SK-N-SH treated with all-trans-retinoic acid at 6 μM for 48 hours (cell line): ENCODE results near the gene ID2.

Experiments used
- ATAC-seq: fragments of 200-7000 bp; cut with Tn5 transposase; 3 replicates; pipeline ENCODE4 v1.9.1; 2020; ENCODE audit warnings: mild to moderate bottlenecking, moderate library complexity
- ARNTL ChIP-seq: fragments of 450-650 bp; formaldehyde crosslinking; IDR thresholded peaks from 2 replicates; pipeline ENCODE4 v1.5.0; 2020; ENCODE audit warnings: low read depth, mild to moderate bottlenecking, moderate library complexity, borderline replicate concordance
- BACH2 ChIP-seq: fragments of 250-450 bp; sonication (Bioruptor Pico); IDR thresholded peaks from 2 replicates; pipeline ENCODE4 v1.9.0; 2021; ENCODE audit warnings: mild to moderate bottlenecking, borderline replicate concordance
- CREB5 ChIP-seq: fragments of 250-450 bp; sonication (Bioruptor Pico); IDR thresholded peaks from 2 replicates; pipeline ENCODE4 v1.5.1; 2020; ENCODE audit warnings: low read depth, mild to moderate bottlenecking, moderate library complexity
- CSDC2 ChIP-seq: fragments of 250-450 bp; sonication (Bioruptor Pico); IDR thresholded peaks from 2 replicates; pipeline ENCODE4 v1.5.0; 2020; ENCODE audit warnings: mild to moderate bottlenecking, moderate library complexity
- CSRNP3 ChIP-seq: fragments of 250-450 bp; sonication (Bioruptor Pico); IDR thresholded peaks from 2 replicates; pipeline ENCODE4 v1.5.1; 2021; ENCODE audit warnings: mild to moderate bottlenecking, moderate library complexity
- ESRRG ChIP-seq: fragments of 250-450 bp; sonication (Bioruptor Pico); IDR thresholded peaks from 2 replicates; pipeline ENCODE4 v1.6.1; 2021; ENCODE audit warnings: mild to moderate bottlenecking
- GLIS3 ChIP-seq: fragments of 250-450 bp; sonication (Bioruptor Pico); IDR thresholded peaks from 2 replicates; pipeline ENCODE4 v1.5.0; 2020; ENCODE audit warnings: mild to moderate bottlenecking, moderate library complexity
- ISL1 ChIP-seq: fragments of 250-450 bp; sonication (Bioruptor Pico); IDR thresholded peaks from 2 replicates; pipeline ENCODE4 v2.1.2; 2022; ENCODE audit warnings: mild to moderate bottlenecking, moderate library complexity
- OSR1 ChIP-seq: fragments of 250-450 bp; sonication (Bioruptor Pico); IDR thresholded peaks from 2 replicates; pipeline ENCODE4 v1.8.0; 2022; ENCODE audit warnings: moderate library complexity, mild to moderate bottlenecking, inconsistent platforms
- PATZ1 ChIP-seq: fragments of 250-450 bp; sonication (Bioruptor Pico); IDR thresholded peaks from 2 replicates; pipeline ENCODE4 v1.8.0; 2020; ENCODE audit warnings: mild to moderate bottlenecking, moderate library complexity, borderline replicate concordance
- POU6F1 ChIP-seq: fragments of 250-450 bp; sonication (Bioruptor Pico); IDR thresholded peaks from 2 replicates; pipeline ENCODE4 v1.8.0; 2021; ENCODE audit warnings: low read depth, mild to moderate bottlenecking, moderate library complexity, borderline replicate concordance
- PPARA ChIP-seq: fragments of 250-450 bp; sonication (Bioruptor Pico); IDR thresholded peaks from 2 replicates; pipeline ENCODE4 v1.5.0; 2020; ENCODE audit warnings: mild to moderate bottlenecking, borderline replicate concordance
- RARB ChIP-seq: fragments of 250-450 bp; sonication (Bioruptor Pico); IDR thresholded peaks from 2 replicates; pipeline ENCODE4 v1.8.0; 2021; ENCODE audit warnings: mild to moderate bottlenecking, moderate library complexity
- SNAI2 ChIP-seq: fragments of 250-450 bp; sonication (Bioruptor Pico); IDR thresholded peaks from 2 replicates; pipeline ENCODE4 v1.5.0; 2020; ENCODE audit warnings: mild to moderate bottlenecking, moderate library complexity
- TCF4 ChIP-seq: fragments of 250-450 bp; sonication (Bioruptor Pico); IDR thresholded peaks from 2 replicates; pipeline ENCODE4 v1.8.0; 2021; ENCODE audit warnings: mild to moderate bottlenecking, moderate library complexity, borderline replicate concordance
- TOX ChIP-seq: fragments of 250-450 bp; sonication (Bioruptor Pico); IDR thresholded peaks from 2 replicates; pipeline ENCODE4 v1.8.0; 2021; ENCODE audit warnings: mild to moderate bottlenecking, moderate library complexity, borderline replicate concordance
- TSHZ2 ChIP-seq: fragments of 250-450 bp; sonication (Bioruptor Pico); IDR thresholded peaks from 2 replicates; pipeline ENCODE4 v1.5.0; 2020; ENCODE audit warnings: mild to moderate bottlenecking, moderate library complexity
- ZC3H10 ChIP-seq: fragments of 250-450 bp; sonication (Bioruptor Pico); IDR thresholded peaks from 2 replicates; pipeline ENCODE4 v1.5.1; 2021; ENCODE audit warnings: mild to moderate bottlenecking, moderate library complexity
- ZFP3 ChIP-seq: fragments of 250-450 bp; sonication (Bioruptor Pico); IDR thresholded peaks from 2 replicates; pipeline ENCODE4 v1.5.0; 2020; ENCODE audit warnings: mild to moderate bottlenecking, moderate library complexity
- ZFP30 ChIP-seq: fragments of 450-650 bp; formaldehyde crosslinking; IDR thresholded peaks from 2 replicates; pipeline ENCODE4 v1.5.0; 2022; ENCODE audit warnings: mild to moderate bottlenecking, moderate library complexity
- ZNF565 ChIP-seq: fragments of 450-650 bp; formaldehyde crosslinking; conservative IDR thresholded peaks from 2 replicates; pipeline ENCODE4 v1.5.0; 2020; ENCODE audit warnings: low read depth, mild to moderate bottlenecking, moderate library complexity
- ZNF70 ChIP-seq: fragments of 450-650 bp; formaldehyde crosslinking; IDR thresholded peaks from 2 replicates; pipeline ENCODE4 v1.5.0; 2020; ENCODE audit warnings: mild to moderate bottlenecking, moderate library complexity
- ZNF8 ChIP-seq: fragments of 450-650 bp; formaldehyde crosslinking; IDR thresholded peaks from 2 replicates; pipeline ENCODE4 v1.5.0; 2020; ENCODE audit warnings: mild to moderate bottlenecking, moderate library complexity

ID2 gene

GRCh38 chr2:8682719-8683667 is 1.1 kb downstream of the ID2 start:
- TF ChIP-seq POU6F1 (CRISPR knock-in tag) (no peak), TSHZ2 (CRISPR knock-in tag) (peak; percentile 79; the same call in 1 of the 2 replicates), ZFP30 (no peak), SNAI2 (CRISPR knock-in tag) (0 out of 2 replicates have a peak, but pooled peaks have one; percentile 47), ZNF8 (CRISPR knock-in tag) (peak; percentile 65), ZNF565 (peak; percentile 62; the same call in 1 of the 2 replicates), CSDC2 (CRISPR knock-in tag) (no peak), TOX (CRISPR knock-in tag) (no peak), GLIS3 (CRISPR knock-in tag) (no peak; the same call in 1 of the 2 replicates), TCF4 (CRISPR knock-in tag) (peak; percentile 98), PPARA (CRISPR knock-in tag) (peak; percentile 79; the same call in 1 of the 2 replicates), ZFP3 (no peak), ESRRG (CRISPR knock-in tag) (no peak; the same call in 1 of the 2 replicates), ISL1 (CRISPR knock-in tag) (peak; percentile 57), ARNTL (CRISPR knock-in tag) (peak; percentile 54; the same call in 1 of the 2 replicates), ZNF70 (CRISPR knock-in tag) (no peak; the same call in 1 of the 2 replicates), BACH2 (CRISPR knock-in tag) (no peak), PATZ1 (CRISPR knock-in tag) (0 out of 2 replicates have a peak, but pooled peaks have one; percentile 17), CREB5 (no peak), ZC3H10 (CRISPR knock-in tag) (no peak), RARB (CRISPR knock-in tag) (no peak), OSR1 (CRISPR knock-in tag) (no peak), CSRNP3 (no peak; the same call in 1 of the 2 replicates)
- no peak; the same call in 2 of the 3 replicates for ATAC-seq

- peak; percentile 80; the same call in 1 of the 2 replicates for TF ChIP-seq ESRRG (CRISPR knock-in tag)
- no peak for TF ChIP-seq GLIS3 (CRISPR knock-in tag)
- ATAC-seq: peak; percentile 0; the same call in 1 of the 3 replicates
Measured at GRCh38 chr2:8684540-8684877, 2.7 kb downstream of the ID2 start.
